Stimulated activated CD8-positive, alpha-beta memory T cell treated with anti-CD3 and anti-CD28 coated beads, Interleukin-4, amount 100 ng/mL, for 1 hour (primary cell): ENCODE measurements around the gene TEX22.

ENCODE experiments used
- DNase-seq, 2 donors: peaks; one replicate each; pipeline ENCODE4 v3.0.0-alpha.2; 2020; ENCODE audit warnings: low read depth in 2 of 2, low spot score in 1 of 2

The TEX22 gene

GRCh38 chr14:105366386-105367074 is 31.8 kb upstream of the TEX22 start:
- DNase-seq, result no peak

GRCh38 chr14:105367116-105368031 is 31.0 kb upstream of the TEX22 start:
- DNase-seq, result no peak

- DNase-seq, result no peak
Observed at GRCh38 chr14:105368032-105368417, 30.3 kb upstream of the TEX22 start.

GRCh38 chr14:105368426-105368825 is 29.9 kb upstream of the TEX22 start:
- DNase-seq, result no peak

GRCh38 chr14:105368910-105369652 is 29.3 kb upstream of the TEX22 start:
- DNase-seq, result no peak

GRCh38 chr14:105369653-105370040 is 28.7 kb upstream of the TEX22 start:
- DNase-seq, result no peak

GRCh38 chr14:105374389-105374788 is 23.9 kb upstream of the TEX22 start:
- no peak for DNase-seq

GRCh38 chr14:105375635-105376057 is 22.7 kb upstream of the TEX22 start:
- DNase-seq, result no peak

GRCh38 chr14:105376521-105377440 is 21.6 kb upstream of the TEX22 start:
- no peak for DNase-seq

GRCh38 chr14:105377555-105378182 is 20.7 kb upstream of the TEX22 start:
- no peak for DNase-seq

- no peak for DNase-seq
Observed at GRCh38 chr14:105378199-105378598, 20.1 kb upstream of the TEX22 start.

GRCh38 chr14:105378873-105379685 is 19.3 kb upstream of the TEX22 start:
- no peak for DNase-seq

- no peak for DNase-seq
Observed at GRCh38 chr14:105379946-105380345, 18.4 kb upstream of the TEX22 start.

GRCh38 chr14:105380756-105381155 is 17.6 kb upstream of the TEX22 start:
- no peak for DNase-seq

GRCh38 chr14:105381446-105382342 is 16.6 kb upstream of the TEX22 start:
- no peak for DNase-seq

GRCh38 chr14:105382343-105383082 is 15.8 kb upstream of the TEX22 start:
- DNase-seq, result no peak

- DNase-seq, result no peak
Observed at GRCh38 chr14:105383083-105383730, 15.1 kb upstream of the TEX22 start.
